Mammary epithelial cell (primary cell): ENCODE data around the gene SLC8A1.

Experiments
- EZH2 ChIP-seq: IDR thresholded peaks from 2 replicates; pipeline ENCODE4 v1.6.1; 2012; ENCODE audit warnings: low read length, inconsistent platforms, borderline replicate concordance
- TF ChIP-seq, protein P1 (sequence below), 2 donors: IDR thresholded peaks in 1 of 2; conservative IDR thresholded peaks in 1 of 2; 2 replicates each; pipeline ENCODE4 v1.5.1; 2011 to 2012; ENCODE audit warnings: inconsistent platforms in 2 of 2, low read length in 2 of 2, mild to moderate bottlenecking in 2 of 2, control low read depth in 1 of 2, low read depth in 1 of 2; ENCODE audit not compliant: insufficient read depth in 1 of 2; ENCODE audit errors: extremely low read depth in 1 of 2

DNA sequence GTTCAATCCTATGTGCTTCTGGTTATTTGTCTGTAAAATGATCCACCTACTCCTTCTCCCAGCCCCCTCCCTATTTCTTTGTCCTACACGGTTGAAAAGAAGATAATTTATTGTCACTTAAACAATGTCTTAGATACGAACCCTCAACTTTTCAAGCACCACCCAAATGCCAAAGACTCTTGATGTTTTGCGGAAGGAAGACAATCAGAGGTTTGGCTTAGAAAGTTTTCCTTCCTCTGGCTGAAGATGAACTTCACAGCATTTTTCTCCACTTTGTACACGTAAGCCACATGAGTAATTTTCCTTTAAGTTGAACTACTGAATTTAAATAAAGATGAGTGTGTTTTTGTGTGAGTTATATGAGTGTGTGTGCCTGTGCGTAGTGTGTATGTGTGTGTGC is 25.5 kb upstream of the SLC8A1 start:
- TF ChIP-seq, protein P1, sequence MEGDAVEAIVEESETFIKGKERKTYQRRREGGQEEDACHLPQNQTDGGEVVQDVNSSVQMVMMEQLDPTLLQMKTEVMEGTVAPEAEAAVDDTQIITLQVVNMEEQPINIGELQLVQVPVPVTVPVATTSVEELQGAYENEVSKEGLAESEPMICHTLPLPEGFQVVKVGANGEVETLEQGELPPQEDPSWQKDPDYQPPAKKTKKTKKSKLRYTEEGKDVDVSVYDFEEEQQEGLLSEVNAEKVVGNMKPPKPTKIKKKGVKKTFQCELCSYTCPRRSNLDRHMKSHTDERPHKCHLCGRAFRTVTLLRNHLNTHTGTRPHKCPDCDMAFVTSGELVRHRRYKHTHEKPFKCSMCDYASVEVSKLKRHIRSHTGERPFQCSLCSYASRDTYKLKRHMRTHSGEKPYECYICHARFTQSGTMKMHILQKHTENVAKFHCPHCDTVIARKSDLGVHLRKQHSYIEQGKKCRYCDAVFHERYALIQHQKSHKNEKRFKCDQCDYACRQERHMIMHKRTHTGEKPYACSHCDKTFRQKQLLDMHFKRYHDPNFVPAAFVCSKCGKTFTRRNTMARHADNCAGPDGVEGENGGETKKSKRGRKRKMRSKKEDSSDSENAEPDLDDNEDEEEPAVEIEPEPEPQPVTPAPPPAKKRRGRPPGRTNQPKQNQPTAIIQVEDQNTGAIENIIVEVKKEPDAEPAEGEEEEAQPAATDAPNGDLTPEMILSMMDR (conservative IDR thresholded peaks at IDR 0.05 in 1 of 2, IDR thresholded peaks at IDR 0.05 in 1 of 2; ENCODE audit: extremely low read depth in 1 of 2, insufficient read depth in 1 of 2, low read depth in 1 of 2, low read length in 2 of 2) = no peak
- TF ChIP-seq EZH2 = no peak
